OCI-LY7 (cell line): ENCODE data around the gene CDKL2. TPM values are rescaled to one million over a fixed set of nuclear protein-coding genes. Genes with fewer than 3 reads are reported as not detected.

Source experiments
- BruUV-seq: library from RNA; stranded (reverse); fragments of 400-500 nt; replicated peaks from 2 replicates; lab custom pipeline; 2021; lab: Mats Ljungman, UMichigan
- CTCF ChIA-PET: fragments of 300-600 bp; sonication (Branson Sonifier 250); formaldehyde crosslinking; loops from one replicate; lab custom pipeline; 2022; ENCODE audit warnings: antibody characterized with exemption; ENCODE audit not compliant: unreplicated experiment; lab: Charles Lee
- POLR2A ChIA-PET: fragments of 300-600 bp; sonication (Branson Sonifier 250); formaldehyde crosslinking; loops from one replicate; lab custom pipeline; 2022; ENCODE audit warnings: antibody characterized with exemption; lab: Charles Lee
- DNase-seq: peaks from one replicate; pipeline ENCODE4 v3.0.0-alpha.2; 2015; ENCODE audit warnings: low spot score
- H2AFZ ChIP-seq: fragments of 200-600 bp; sonication (generic), shearing (Covaris generic); 2 replicates; pipeline ENCODE4 v1.6.1; 2014; ENCODE audit warnings: mild to moderate bottlenecking, antibody characterized with exemption, low read length, moderate library complexity
- H3K27ac ChIP-seq: fragments of 200-600 bp; sonication (generic); 2 replicates; pipeline ENCODE4 v1.5.1; 2014; ENCODE audit warnings: mixed run types, low read depth, mild to moderate bottlenecking, moderate library complexity, low read length, inconsistent platforms; ENCODE audit not compliant: poor library complexity, severe bottlenecking
- H3K36me3 ChIP-seq: fragments of 200-600 bp; sonication (generic); 2 replicates; pipeline ENCODE4 v1.6.1; 2014; ENCODE audit warnings: mild to moderate bottlenecking, antibody characterized with exemption, low read length, moderate library complexity, mixed read lengths; ENCODE audit not compliant: insufficient read depth
- H3K4me1 ChIP-seq: fragments of 200-600 bp; sonication (generic); 2 replicates; pipeline ENCODE4 v1.5.1; 2014; ENCODE audit warnings: mild to moderate bottlenecking, low read length; ENCODE audit not compliant: insufficient read depth, poor library complexity, severe bottlenecking
- H3K4me2 ChIP-seq: fragments of 200-600 bp; sonication (generic); 2 replicates; pipeline ENCODE4 v1.6.1; 2014; ENCODE audit warnings: mild to moderate bottlenecking, low read length
- H3K4me3 ChIP-seq: fragments of 200-600 bp; sonication (generic); 2 replicates; pipeline ENCODE4 v1.5.1; 2014; ENCODE audit warnings: mild to moderate bottlenecking, low read depth, low read length; ENCODE audit not compliant: poor library complexity, severe bottlenecking
- H3K79me2 ChIP-seq: fragments of 200-600 bp; sonication (generic); 2 replicates; pipeline ENCODE4 v1.6.1; 2016; ENCODE audit warnings: low read depth, mild to moderate bottlenecking, low read length, moderate library complexity, mixed read lengths; ENCODE audit not compliant: insufficient read depth
- H3K9me2 ChIP-seq: fragments of 200-600 bp; sonication (generic); 2 replicates; pipeline ENCODE4 v1.6.1; 2016; ENCODE audit warnings: mild to moderate bottlenecking, low read length, mixed read lengths; ENCODE audit not compliant: insufficient read depth
- H3K9me3 ChIP-seq: fragments of 200-600 bp; sonication (generic); 2 replicates; pipeline ENCODE4 v1.6.1; 2014; ENCODE audit warnings: mild to moderate bottlenecking, mixed run types, low read length, mixed read lengths
- H4K20me1 ChIP-seq: fragments of 200-600 bp; sonication (generic); 2 replicates; pipeline ENCODE4 v1.6.1; 2014; ENCODE audit warnings: mild to moderate bottlenecking, antibody characterized with exemption, low read length, moderate library complexity, mixed read lengths; ENCODE audit not compliant: insufficient read depth
- EZH2phosphoT487 ChIP-seq: fragments of 200-600 bp; sonication (generic); IDR thresholded peaks from 2 replicates; pipeline ENCODE4 v1.6.1; 2018; ENCODE audit warnings: low read depth, borderline replicate concordance, mild to moderate bottlenecking, mixed run types, antibody characterized with exemption, low read length, moderate library complexity, mixed read lengths
- intact Hi-C: fragments of 100-400 bp; cut with micrococcal nuclease; formaldehyde crosslinking; loops from one replicate; pipeline ENCODE4 v1.10.0; 2022; ENCODE audit not compliant: unreplicated experiment
- total RNA-seq, 2 experiments: library from RNA; depleted of rRNA in 1 of 2; stranded (reverse); fragments of >200 nt in 1 of 2; shearing (Covaris generic) in 1 of 2; gene quantifications; 2 replicates each; pipeline ENCODE4 v1.2.3, GENCODE V29; 2014 to 2022
- TF ChIP-seq, protein P1 (sequence below): fragments of 200-600 bp; sonication (generic); conservative IDR thresholded peaks from 2 replicates; pipeline ENCODE4 v1.5.1; 2014; ENCODE audit warnings: mild to moderate bottlenecking, antibody characterized with exemption, low read length, moderate library complexity, mixed read lengths

CDKL2 gene
- total RNA-seq, 2 experiments from 2014 or later, result 0.06 to 0.19 TPM

DNA sequence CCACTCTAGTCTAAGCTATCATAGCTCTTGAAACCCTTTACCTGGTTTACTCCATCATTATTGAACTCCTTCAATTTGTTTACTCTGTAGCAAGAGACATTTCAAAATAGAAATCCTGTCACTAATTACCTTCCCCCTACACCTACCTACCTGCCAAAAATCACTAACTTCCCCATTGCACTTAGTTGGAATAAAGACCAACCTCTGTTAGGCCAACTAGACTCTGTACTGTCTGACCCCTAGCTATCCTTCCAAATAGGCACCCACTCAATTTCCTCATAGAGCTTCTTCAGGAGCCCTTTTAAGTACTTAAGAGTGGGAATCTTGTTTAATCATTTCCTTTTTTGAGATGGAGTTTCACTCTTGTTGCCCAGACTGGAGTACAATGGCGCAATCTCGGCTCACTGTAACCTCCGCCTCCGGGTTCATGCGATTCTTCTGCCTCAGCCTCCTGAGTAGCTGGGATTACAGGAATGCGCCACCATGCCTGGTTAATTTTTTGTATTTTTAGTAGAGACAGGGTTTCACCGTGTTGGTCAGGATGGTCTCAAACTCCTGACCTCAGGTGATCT, 8.9 kb upstream of the CDKL2 start:
- BruUV-seq, result no TSS peak

DNA sequence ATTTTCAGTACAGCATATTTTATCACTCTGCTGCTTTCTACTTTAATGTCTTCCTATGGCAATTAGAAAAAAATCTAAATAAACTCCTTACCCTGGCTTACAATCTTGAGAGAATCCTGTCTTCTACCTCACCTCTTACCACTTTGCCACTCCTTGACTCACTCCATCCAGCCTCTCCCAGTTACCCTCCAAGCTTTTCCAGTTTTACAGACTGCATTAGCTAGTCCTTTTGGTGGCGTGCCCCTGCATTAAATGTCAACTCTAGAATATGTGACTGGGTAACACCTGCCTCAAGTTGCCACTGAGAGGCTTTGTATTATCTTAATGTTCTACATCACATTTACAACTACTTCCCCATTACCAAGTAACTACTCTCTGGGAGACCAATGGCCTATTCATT, 7.5 kb upstream of the CDKL2 start:
- Histone ChIP-seq H3K9me3 (no peaks in the 10 kb centered on the region), H2AFZ (no peak overlapping the region), H4K20me1 (no peaks in the 10 kb centered on the region), H3K9me2 (no peaks in the 10 kb centered on the region), H3K4me2 (no peak overlapping the region), H3K4me1 (no peaks in the 10 kb centered on the region), H3K27ac (no peak overlapping the region), H3K79me2 (no peaks in the 10 kb centered on the region), H3K4me3 (no peak overlapping the region), H3K36me3 (peaks cover 33% of the 10 kb centered on the region)
- CTCF ChIA-PET, result no interaction called here
- intact Hi-C loops, result no loop called here
- POLR2A ChIA-PET, result no interaction called here
- BruUV-seq, result no TSS peak
- TF ChIP-seq, protein P1, sequence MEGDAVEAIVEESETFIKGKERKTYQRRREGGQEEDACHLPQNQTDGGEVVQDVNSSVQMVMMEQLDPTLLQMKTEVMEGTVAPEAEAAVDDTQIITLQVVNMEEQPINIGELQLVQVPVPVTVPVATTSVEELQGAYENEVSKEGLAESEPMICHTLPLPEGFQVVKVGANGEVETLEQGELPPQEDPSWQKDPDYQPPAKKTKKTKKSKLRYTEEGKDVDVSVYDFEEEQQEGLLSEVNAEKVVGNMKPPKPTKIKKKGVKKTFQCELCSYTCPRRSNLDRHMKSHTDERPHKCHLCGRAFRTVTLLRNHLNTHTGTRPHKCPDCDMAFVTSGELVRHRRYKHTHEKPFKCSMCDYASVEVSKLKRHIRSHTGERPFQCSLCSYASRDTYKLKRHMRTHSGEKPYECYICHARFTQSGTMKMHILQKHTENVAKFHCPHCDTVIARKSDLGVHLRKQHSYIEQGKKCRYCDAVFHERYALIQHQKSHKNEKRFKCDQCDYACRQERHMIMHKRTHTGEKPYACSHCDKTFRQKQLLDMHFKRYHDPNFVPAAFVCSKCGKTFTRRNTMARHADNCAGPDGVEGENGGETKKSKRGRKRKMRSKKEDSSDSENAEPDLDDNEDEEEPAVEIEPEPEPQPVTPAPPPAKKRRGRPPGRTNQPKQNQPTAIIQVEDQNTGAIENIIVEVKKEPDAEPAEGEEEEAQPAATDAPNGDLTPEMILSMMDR, result no peak
- no peak for TF ChIP-seq EZH2phosphoT487
- DNase-seq, result no peak

More for the DNA sequence above, 8.9 kb upstream of the CDKL2 start:
- CTCF ChIA-PET, result no interaction called here
- intact Hi-C loops, result no loop called here
- POLR2A ChIA-PET, result interaction anchor here (0.6 to 1.3 kb wide), 2 partner anchors 10 to 143 kb away, joined by 3 read pairs; no protein-coding TSS in a partner anchor
- TF ChIP-seq EZH2phosphoT487, result no peak
- TF ChIP-seq, protein P1, result no peak
- Histone ChIP-seq H3K27ac (no peak overlapping the region), H3K4me2 (no peak overlapping the region), H2AFZ (no peak overlapping the region), H3K79me2 (no peaks in the 10 kb centered on the region), H3K9me2 (no peaks in the 10 kb centered on the region), H3K4me1 (no peaks in the 10 kb centered on the region), H4K20me1 (0 out of 2 replicates have a peak, but pooled peaks cover 6% of the 10 kb centered on the region), H3K9me3 (no peaks in the 10 kb centered on the region), H3K36me3 (peaks cover 45% of the 10 kb centered on the region), H3K4me3 (no peak overlapping the region)
- no peak for DNase-seq

DNA sequence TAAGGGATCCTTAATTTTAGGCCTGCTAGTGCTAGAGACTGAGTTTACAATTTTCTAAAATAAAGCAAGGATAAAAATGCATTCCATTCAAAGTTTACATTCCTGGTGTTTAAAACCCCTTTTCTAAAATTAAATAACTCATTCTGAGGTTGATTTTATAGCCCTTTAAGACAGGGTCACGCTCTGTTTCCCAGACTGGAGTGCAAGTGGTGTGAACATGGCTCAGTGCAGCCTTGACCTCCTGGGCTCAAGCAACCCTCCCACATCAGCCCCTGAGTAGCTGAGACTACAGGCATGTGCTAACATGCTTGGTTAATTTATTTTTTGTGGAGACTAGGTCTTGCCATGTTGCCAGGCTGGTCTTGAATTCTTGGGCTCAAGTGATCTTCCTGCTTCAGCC, 6.8 kb upstream of the CDKL2 start:
- DNase-seq, result no peak
- intact Hi-C loops, result no loop called here
- Histone ChIP-seq H3K79me2 (no peaks in the 10 kb centered on the region), H2AFZ (no peak overlapping the region), H3K9me3 (no peaks in the 10 kb centered on the region), H3K4me1 (no peaks in the 10 kb centered on the region), H3K4me3 (no peak overlapping the region), H4K20me1 (no peaks in the 10 kb centered on the region), H3K4me2 (no peak overlapping the region), H3K36me3 (peaks cover 26% of the 10 kb centered on the region), H3K9me2 (no peaks in the 10 kb centered on the region), H3K27ac (no peak overlapping the region)
- no peak for TF ChIP-seq EZH2phosphoT487
- TF ChIP-seq, protein P1, result no peak
- ChIA-PET POLR2A (no interaction called here), CTCF (no interaction called here)
- no TSS peak for BruUV-seq
